Cortex of kidney (tissue), 1 donor: Measurements from ENCODE around the gene CACTIN.

Experiments used
- DNase-seq: peaks from one replicate; lab custom pipeline; 2025; lab: John Stamatoyannopoulos, UW

The CACTIN gene

GRCh38 chr19:3565139-3565538, 61.5 kb downstream of the CACTIN start:
- DNase-seq, result no peak

DNA sequence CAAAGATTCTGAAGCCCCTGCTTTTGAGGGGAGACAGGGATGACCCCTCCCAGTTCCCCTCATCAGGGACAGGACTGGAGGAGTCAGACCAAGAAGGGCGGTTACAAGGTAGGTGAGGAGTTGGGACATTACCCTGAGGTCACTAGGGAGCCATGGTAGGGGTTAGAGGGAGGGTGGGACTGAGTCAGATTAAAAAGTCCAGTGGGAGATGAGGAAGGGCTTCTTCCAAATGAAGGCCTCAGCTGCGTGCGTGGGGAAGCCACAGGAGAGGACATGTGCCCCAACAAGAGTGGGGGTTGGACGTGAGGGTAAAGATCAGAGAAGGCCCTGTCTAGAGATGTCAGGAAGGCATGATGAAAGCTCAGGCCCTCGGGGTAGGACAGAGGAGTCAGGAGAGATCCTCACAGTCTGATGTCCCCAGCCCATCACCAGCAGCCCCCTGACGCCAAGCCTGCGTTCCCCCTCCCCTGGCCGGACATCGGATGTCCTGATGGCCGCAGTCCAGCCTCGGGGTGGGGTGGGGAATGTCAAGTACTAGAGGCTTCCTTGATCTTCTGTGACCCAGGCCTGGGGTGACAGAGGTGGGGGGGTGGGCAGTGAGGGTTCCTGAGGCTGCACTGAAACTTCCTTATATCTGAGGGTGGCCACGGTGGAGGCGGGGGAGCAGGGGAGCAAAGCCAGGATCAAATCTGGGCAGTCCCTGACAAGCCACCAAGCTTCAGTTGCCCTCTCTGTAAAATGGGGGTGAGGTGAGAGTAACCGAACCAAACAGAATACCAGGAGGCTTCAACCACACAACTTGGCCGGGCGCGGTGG, 62.7 kb downstream of the CACTIN start:
- DNase-seq, result no peak
